Activated naive CD8-positive, alpha-beta T cell treated with anti-CD3 and anti-CD28 coated beads, Interleukin-2, amount 10 ng/mL, durations not matched to agents 7 days and 5 days (primary cell): Measurements from ENCODE around the gene DNAJC2. TPM values are rescaled to one million over a fixed set of nuclear protein-coding genes. Genes with fewer than 3 reads are reported as not detected.
"Not testable (repeated sequence)": the region's sequence is repeated elsewhere in the genome, so short reads cannot be mapped to it uniquely, and the experiment has no call there.

Source experiments
- ATAC-seq: fragments of 150-1000 bp; cut with Tn5 transposase; one replicate; pipeline ENCODE4 v1.10.0; 2021; ENCODE audit warnings: low read depth, moderate library complexity
- POLR2A ChIA-PET: fragments of 350-600 bp; sonication (Branson Sonifier 250); formaldehyde crosslinking; loops from one replicate; lab custom pipeline; 2021; ENCODE audit warnings: antibody characterized with exemption; lab: Charles Lee
- DNase-seq: peaks from one replicate; pipeline ENCODE4 v3.0.0; 2021
- H3K27ac Mint-ChIP-seq: one replicate; pipeline ENCODE4 v1.8.0; 2022; ENCODE audit warnings: mild to moderate bottlenecking, mixed read lengths
- H3K27me3 Mint-ChIP-seq: one replicate; pipeline ENCODE4 v1.8.0; 2022; ENCODE audit warnings: mild to moderate bottlenecking, moderate library complexity, mixed read lengths
- H3K36me3 Mint-ChIP-seq: one replicate; pipeline ENCODE4 v1.8.0; 2021; ENCODE audit warnings: mild to moderate bottlenecking, mixed read lengths
- H3K4me1 Mint-ChIP-seq: one replicate; pipeline ENCODE4 v1.8.0; 2021; ENCODE audit warnings: mixed read lengths
- H3K4me3 Mint-ChIP-seq: one replicate; pipeline ENCODE4 v1.8.0; 2022; ENCODE audit warnings: mild to moderate bottlenecking, moderate library complexity, mixed read lengths
- H3K9me3 Mint-ChIP-seq: one replicate; pipeline ENCODE4 v1.8.0; 2021; ENCODE audit warnings: mixed read lengths
- total RNA-seq, 2 experiments: library from RNA; stranded (reverse); gene quantifications; one replicate each; pipeline ENCODE4 v1.2.3, GENCODE V29; 2021

Gene DNAJC2
- total RNA-seq, 2 experiments from 2014 or later, result 26.4 to 27.7 TPM

GRCh38 chr7:103279636-103279962 lies 65.0 kb downstream of the DNAJC2 start:
- H3K4me3 Mint-ChIP-seq, result peak overlapping the region; percentile 90
- DNase-seq, H3K9me3 Mint-ChIP-seq, H3K36me3 Mint-ChIP-seq, H3K27me3 Mint-ChIP-seq: not testable (repeated sequence)
- ATAC-seq, result peak; percentile 9
- peaks cover 17% of the 10 kb centered on the region for H3K4me1 Mint-ChIP-seq
- POLR2A ChIA-PET, result interaction anchor here (1.4 kb wide), 1 partner anchor 205 kb away, joined by 4 read pairs; the partner anchor contains the start of genes ARMC10 and FBXL13
- H3K27ac Mint-ChIP-seq, result peak overlapping the region; percentile 22

- Mint-ChIP-seq H3K4me3 (peak overlapping the region; percentile 37), H3K4me1 (peaks cover 17% of the 10 kb centered on the region)
- H3K36me3 Mint-ChIP-seq, POLR2A ChIA-PET, ATAC-seq, H3K9me3 Mint-ChIP-seq, H3K27me3 Mint-ChIP-seq, DNase-seq, H3K27ac Mint-ChIP-seq: not testable (repeated sequence)
Measured at GRCh38 chr7:103278195-103278594, 66.4 kb downstream of the DNAJC2 start.

DNA sequence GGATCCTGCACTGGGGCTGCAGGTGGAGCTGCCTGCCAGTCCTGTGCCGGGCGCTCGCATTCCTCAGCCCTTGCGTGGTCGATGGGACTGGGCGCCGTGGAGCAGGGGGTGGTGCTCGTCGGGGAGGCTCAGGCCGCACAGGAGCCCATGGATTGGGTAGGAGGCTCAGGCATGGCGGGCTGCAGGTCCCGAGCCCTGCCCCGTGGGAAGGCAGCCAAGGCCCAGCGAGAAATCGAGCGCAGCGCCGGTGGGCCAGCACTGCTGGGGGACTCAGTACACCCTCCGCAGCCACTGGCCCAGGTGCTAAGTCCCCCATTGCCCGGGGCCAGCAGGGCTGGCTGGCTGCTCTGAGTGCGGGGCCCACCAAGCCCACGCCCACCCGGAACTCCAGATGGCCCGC lies 69.7 kb downstream of the DNAJC2 start:
- H3K9me3 Mint-ChIP-seq, result not testable (repeated sequence)
- peaks cover 11% of the 10 kb centered on the region for H3K4me1 Mint-ChIP-seq

DNA sequence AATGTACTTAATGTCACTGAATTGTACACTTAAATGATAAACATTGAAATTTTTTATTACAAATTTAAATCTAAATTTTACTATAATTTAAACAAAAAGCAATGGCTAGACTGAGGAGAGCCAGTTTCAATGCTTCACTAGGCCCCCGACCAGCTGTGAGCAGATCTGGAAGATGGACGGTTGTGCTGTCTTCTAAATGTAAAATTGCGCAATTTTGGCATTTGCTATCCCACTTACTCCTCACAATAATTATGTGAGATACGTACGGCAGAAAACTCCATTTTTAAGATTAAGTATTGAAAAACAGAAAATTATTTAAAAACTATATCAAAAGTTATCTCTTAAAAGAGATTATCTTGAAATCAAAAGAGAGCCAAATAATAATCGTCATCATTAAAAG lies 71.2 kb downstream of the DNAJC2 start:
- H3K9me3 Mint-ChIP-seq, H3K4me3 Mint-ChIP-seq, DNase-seq, ATAC-seq, H3K27me3 Mint-ChIP-seq, H3K4me1 Mint-ChIP-seq, H3K27ac Mint-ChIP-seq, POLR2A ChIA-PET: not testable (repeated sequence)
- peaks cover 17% of the 10 kb centered on the region for H3K36me3 Mint-ChIP-seq

More for the DNA sequence above, 69.7 kb downstream of the DNAJC2 start:
- H3K27ac Mint-ChIP-seq, H3K27me3 Mint-ChIP-seq, ATAC-seq, H3K4me3 Mint-ChIP-seq, POLR2A ChIA-PET, DNase-seq: not testable (repeated sequence)
- peaks cover 13% of the 10 kb centered on the region for H3K36me3 Mint-ChIP-seq

DNA sequence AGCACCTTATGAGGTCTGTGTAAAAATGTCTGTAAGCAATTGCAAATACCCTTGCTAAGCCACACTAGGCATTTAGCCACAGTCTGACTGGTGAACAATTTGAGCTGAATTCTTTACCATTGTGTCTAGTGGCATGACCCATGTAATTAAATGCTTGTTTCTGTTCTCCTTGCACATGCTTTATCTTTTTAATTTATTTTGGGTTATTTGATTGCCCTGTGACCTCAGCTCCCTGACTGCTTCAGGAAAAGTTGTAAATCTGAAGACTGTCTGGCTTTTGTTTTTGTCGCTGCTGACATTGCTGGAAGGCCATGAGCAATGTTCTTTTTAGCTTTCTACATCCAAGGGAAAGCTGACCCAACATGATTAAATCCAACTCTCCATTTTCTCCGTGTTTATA lies 78.3 kb downstream of the DNAJC2 start:
- POLR2A ChIA-PET, H3K9me3 Mint-ChIP-seq, H3K27ac Mint-ChIP-seq: not testable (repeated sequence)

DNA sequence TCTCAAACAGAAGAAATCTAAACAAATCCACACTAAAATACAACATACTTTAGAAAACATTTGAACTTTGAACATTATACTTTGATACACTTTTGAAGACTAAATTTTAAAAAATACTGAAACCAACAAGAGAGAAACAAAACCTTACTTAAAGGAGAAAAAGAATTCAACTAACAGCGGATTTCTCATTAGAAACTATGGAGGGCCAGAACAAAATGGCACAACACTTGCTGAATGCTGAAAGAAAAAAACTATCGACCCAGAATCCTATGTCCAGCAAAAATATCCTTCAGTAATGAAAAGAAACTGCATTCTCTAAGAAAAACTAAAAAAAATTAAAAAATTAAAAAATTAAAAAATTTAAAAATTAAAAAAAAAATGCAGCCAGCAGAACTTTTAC lies 80.5 kb downstream of the DNAJC2 start:
- H3K4me3 Mint-ChIP-seq, DNase-seq, POLR2A ChIA-PET, H3K9me3 Mint-ChIP-seq, H3K27ac Mint-ChIP-seq, H3K4me1 Mint-ChIP-seq, ATAC-seq, H3K27me3 Mint-ChIP-seq: not testable (repeated sequence)
- H3K36me3 Mint-ChIP-seq, result peaks cover 12% of the 10 kb centered on the region

More for the DNA sequence above, 78.3 kb downstream of the DNAJC2 start:
- H3K4me3 Mint-ChIP-seq, H3K27me3 Mint-ChIP-seq, H3K4me1 Mint-ChIP-seq, DNase-seq, ATAC-seq: not testable (repeated sequence)
- H3K36me3 Mint-ChIP-seq, result peaks cover 15% of the 10 kb centered on the region

Other genes with a start within 250 kb of the DNAJC2 start
- gene NAPEPLD, start 195.7 kb downstream of the DNAJC2 start, total RNA-seq, result 10 to 100 TPM in 1 of 2 experiments, 1 to 10 TPM in 1; 9.8 to 10.9 TPM
- gene PMPCB, start 47.3 kb downstream of the DNAJC2 start, total RNA-seq, result 10 to 100 TPM; 57.0 to 62.2 TPM
- gene PSMC2, start 2.9 kb upstream of the DNAJC2 start, total RNA-seq, result 100 to 1,000 TPM in 1 of 2 experiments, 10 to 100 TPM in 1; 99.7 to 102 TPM
- under 1 TPM; 0.25 to 0.54 TPM for gene SLC26A5, start 101.4 kb upstream of the DNAJC2 start, total RNA-seq